Amniotic epithelial cell (primary cell): ENCODE data around the gene TMEM266.

Experiments used
- DNase-seq: peaks from one replicate; pipeline ENCODE4 v3.0.0-alpha.2; 2010; ENCODE audit warnings: low read depth

The TMEM266 gene

GRCh38 chr15:76204109-76204845 is 144.5 kb downstream of the TMEM266 start:
- DNase-seq, result no peak

GRCh38 chr15:76204916-76205460 is 145.2 kb downstream of the TMEM266 start:
- no peak for DNase-seq

- peak; percentile 74 for DNase-seq
Measured at GRCh38 chr15:76206325-76206976, 146.7 kb downstream of the TMEM266 start.

GRCh38 chr15:76208084-76208785 is 148.4 kb downstream of the TMEM266 start:
- no peak for DNase-seq

- DNase-seq, result peak; percentile 34
Measured at GRCh38 chr15:76208786-76209424, 149.1 kb downstream of the TMEM266 start.

GRCh38 chr15:76209523-76209922 is 149.7 kb downstream of the TMEM266 start:
- no peak for DNase-seq

- peak; percentile 33 for DNase-seq
Measured at GRCh38 chr15:76209942-76210341, 150.2 kb downstream of the TMEM266 start.

- DNase-seq, result no peak
Measured at GRCh38 chr15:76215634-76216033, 155.8 kb downstream of the TMEM266 start.

GRCh38 chr15:76217029-76217881 is 157.5 kb downstream of the TMEM266 start:
- peak; percentile 29 for DNase-seq

GRCh38 chr15:76217882-76218217 is 158.1 kb downstream of the TMEM266 start:
- no peak for DNase-seq

GRCh38 chr15:76221085-76221767 is 161.4 kb downstream of the TMEM266 start:
- DNase-seq, result peak; percentile 19

- DNase-seq, result no peak
Measured at GRCh38 chr15:76222159-76222558, 162.4 kb downstream of the TMEM266 start.

GRCh38 chr15:76223521-76223920 is 163.7 kb downstream of the TMEM266 start:
- DNase-seq, result no peak

- no peak for DNase-seq
Measured at GRCh38 chr15:76229266-76229665, 169.5 kb downstream of the TMEM266 start.

- no peak for DNase-seq
Measured at GRCh38 chr15:76233921-76234320, 174.1 kb downstream of the TMEM266 start.

GRCh38 chr15:76234337-76234889 is 174.6 kb downstream of the TMEM266 start:
- no peak for DNase-seq

- DNase-seq, result peak; percentile 52
Measured at GRCh38 chr15:76235186-76235826, 175.5 kb downstream of the TMEM266 start.

- DNase-seq, result no peak
Measured at GRCh38 chr15:76236350-76236749, 176.6 kb downstream of the TMEM266 start.

- no peak for DNase-seq
Measured at GRCh38 chr15:76239786-76240185, 180.0 kb downstream of the TMEM266 start.

GRCh38 chr15:76245072-76245610 is 185.4 kb downstream of the TMEM266 start:
- no peak for DNase-seq
